Ishikawa (cell line): ENCODE results near the gene PEAK1.

Experiments used
- CEBPB ChIP-seq: IDR thresholded peaks from 2 replicates; pipeline ENCODE4 v1.6.1; 2012
- CREB1 ChIP-seq: IDR thresholded peaks from 2 replicates; pipeline ENCODE4 v1.6.1; 2012; ENCODE audit warnings: low read depth
- EGR1 ChIP-seq: IDR thresholded peaks from 2 replicates; pipeline ENCODE4 v1.6.1; 2012
- EP300 ChIP-seq: IDR thresholded peaks from 2 replicates; pipeline ENCODE4 v1.6.1; 2012; ENCODE audit warnings: borderline replicate concordance
- FOXM1 ChIP-seq: IDR thresholded peaks from 2 replicates; pipeline ENCODE4 v1.6.1; 2012; ENCODE audit warnings: low read depth, borderline replicate concordance
- MAX ChIP-seq: IDR thresholded peaks from 2 replicates; pipeline ENCODE4 v1.6.1; 2012
- NFIC ChIP-seq: IDR thresholded peaks from 2 replicates; pipeline ENCODE4 v1.6.1; 2012
- RAD21 ChIP-seq: IDR thresholded peaks from 2 replicates; pipeline ENCODE4 v1.6.1; 2012; ENCODE audit warnings: low read depth
- REST ChIP-seq: IDR thresholded peaks from 2 replicates; pipeline ENCODE4 v1.6.1; 2012; ENCODE audit warnings: low read depth, mild to moderate bottlenecking
- TAF1 ChIP-seq: IDR thresholded peaks from 2 replicates; pipeline ENCODE4 v1.6.1; 2012; ENCODE audit warnings: low read depth, mild to moderate bottlenecking
- TCF12 ChIP-seq: IDR thresholded peaks from 2 replicates; pipeline ENCODE4 v1.6.1; 2012; ENCODE audit warnings: low read depth
- TEAD4 ChIP-seq: IDR thresholded peaks from 2 replicates; pipeline ENCODE4 v1.6.1; 2012
- USF1 ChIP-seq: IDR thresholded peaks from 2 replicates; pipeline ENCODE4 v1.6.1; 2012
- YY1 ChIP-seq: IDR thresholded peaks from 2 replicates; pipeline ENCODE4 v1.6.1; 2012; ENCODE audit warnings: low read depth
- ZBTB7A ChIP-seq: IDR thresholded peaks from 2 replicates; pipeline ENCODE4 v1.6.1; 2012; ENCODE audit warnings: low read depth

The PEAK1 gene

GRCh38 chr15:77087213-77087612, 332.7 kb downstream of the PEAK1 start:
- TF ChIP-seq FOXM1 (no peak), EGR1 (no peak), TCF12 (no peak), MAX (no peak), TAF1 (no peak), CEBPB (no peak), YY1 (no peak), RAD21 (no peak), NFIC (no peak), USF1 (no peak), CREB1 (no peak), ZBTB7A (no peak), EP300 (no peak), TEAD4 (no peak), REST (no peak)

- TF ChIP-seq FOXM1 (no peak), NFIC (no peak), EGR1 (no peak), EP300 (no peak), YY1 (no peak), TEAD4 (no peak), USF1 (no peak), CEBPB (no peak), TAF1 (no peak), RAD21 (no peak), MAX (no peak), TCF12 (no peak), CREB1 (no peak), REST (no peak)
Measured at GRCh38 chr15:77085297-77085696, 334.6 kb downstream of the PEAK1 start.

GRCh38 chr15:77084436-77084835, 335.5 kb downstream of the PEAK1 start:
- TF ChIP-seq EP300, result no peak
- no peak for TF ChIP-seq USF1

- no peak for TF ChIP-seq FOXM1
- TF ChIP-seq ZBTB7A, result no peak
- TF ChIP-seq REST, result no peak
- 0 out of 2 replicates have a peak, but pooled peaks have one; percentile 21 for TF ChIP-seq EP300
- TF ChIP-seq TAF1, result peak; percentile 61; the same call in 1 of the 2 replicates
- TF ChIP-seq RAD21, result no peak
- TF ChIP-seq USF1, result peak; percentile 70
- no peak for TF ChIP-seq TEAD4
- no peak for TF ChIP-seq CEBPB
- TF ChIP-seq TCF12, result 0 out of 2 replicates have a peak, but pooled peaks have one; percentile 22
- TF ChIP-seq EGR1, result no peak
- no peak for TF ChIP-seq CREB1
- peak; percentile 42; the same call in 1 of the 2 replicates for TF ChIP-seq MAX
- TF ChIP-seq YY1, result no peak
- 0 out of 2 replicates have a peak, but pooled peaks have one; percentile 14 for TF ChIP-seq NFIC
Measured at GRCh38 chr15:77083381-77084160, 336.3 kb downstream of the PEAK1 start.
